ENCODE data around the gene TNNT3.

DNA sequence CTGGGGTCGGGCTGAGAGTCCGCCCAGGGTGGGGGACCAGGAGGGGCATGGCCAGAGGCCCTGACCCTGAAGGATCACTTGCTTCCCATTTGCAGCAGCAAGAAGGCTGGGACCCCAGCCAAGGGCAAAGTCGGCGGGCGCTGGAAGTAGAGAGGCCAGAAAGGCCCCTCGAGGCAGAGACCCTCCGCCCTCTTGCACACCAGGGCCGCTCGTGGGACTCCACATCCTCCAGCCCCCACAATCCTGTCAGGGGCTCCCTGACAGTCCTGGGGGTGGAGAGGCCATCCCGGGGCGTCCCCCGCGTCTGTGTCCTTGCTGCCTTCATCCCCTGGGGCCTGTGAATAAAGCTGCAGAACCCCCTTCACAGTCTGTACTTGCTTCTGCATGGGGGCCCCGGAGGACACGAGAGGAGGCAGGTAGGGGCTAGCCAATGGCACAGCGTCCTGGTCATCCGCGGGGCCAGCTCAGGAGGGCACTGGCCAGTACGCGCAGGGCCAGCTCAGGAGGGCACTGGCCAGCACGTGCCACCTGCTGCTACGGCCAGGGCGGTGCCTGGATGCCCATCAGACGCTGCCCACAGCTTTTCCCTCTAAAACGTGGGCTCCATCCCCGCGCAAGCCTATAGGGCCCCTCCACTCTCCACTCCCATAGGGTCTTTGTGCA is 19.0 kb downstream of the TNNT3 start:
- TF ChIP-seq RAD21 (IDR thresholded peaks at IDR 0.05; ENCODE audit: low read depth): no peak
- TF ChIP-seq, protein P1, sequence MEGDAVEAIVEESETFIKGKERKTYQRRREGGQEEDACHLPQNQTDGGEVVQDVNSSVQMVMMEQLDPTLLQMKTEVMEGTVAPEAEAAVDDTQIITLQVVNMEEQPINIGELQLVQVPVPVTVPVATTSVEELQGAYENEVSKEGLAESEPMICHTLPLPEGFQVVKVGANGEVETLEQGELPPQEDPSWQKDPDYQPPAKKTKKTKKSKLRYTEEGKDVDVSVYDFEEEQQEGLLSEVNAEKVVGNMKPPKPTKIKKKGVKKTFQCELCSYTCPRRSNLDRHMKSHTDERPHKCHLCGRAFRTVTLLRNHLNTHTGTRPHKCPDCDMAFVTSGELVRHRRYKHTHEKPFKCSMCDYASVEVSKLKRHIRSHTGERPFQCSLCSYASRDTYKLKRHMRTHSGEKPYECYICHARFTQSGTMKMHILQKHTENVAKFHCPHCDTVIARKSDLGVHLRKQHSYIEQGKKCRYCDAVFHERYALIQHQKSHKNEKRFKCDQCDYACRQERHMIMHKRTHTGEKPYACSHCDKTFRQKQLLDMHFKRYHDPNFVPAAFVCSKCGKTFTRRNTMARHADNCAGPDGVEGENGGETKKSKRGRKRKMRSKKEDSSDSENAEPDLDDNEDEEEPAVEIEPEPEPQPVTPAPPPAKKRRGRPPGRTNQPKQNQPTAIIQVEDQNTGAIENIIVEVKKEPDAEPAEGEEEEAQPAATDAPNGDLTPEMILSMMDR (IDR thresholded peaks at IDR 0.05 in 2 of 3, conservative IDR thresholded peaks at IDR 0.05 in 1 of 3; ENCODE audit: borderline replicate concordance in 1 of 3, insufficient read depth in 1 of 3, low read depth in 2 of 3, low read length in 2 of 3): no peak
